HG03064 (cell line): Measurements from ENCODE around the gene ARR3.
A peak's percentile ranks its signal among the peaks of the same experiment; 100 is the strongest.
"Not testable (repeated sequence)": the region's sequence is repeated elsewhere in the genome, so short reads cannot be mapped to it uniquely, and the experiment has no call there.

Experiments
- ATAC-seq: cut with Tn5 transposase; IDR thresholded peaks from one replicate; pipeline ENCODE4 v1.9.1; 2021; ENCODE audit warnings: low read depth; ENCODE audit not compliant: unreplicated experiment

The ARR3 gene

GRCh38 chrX:70279081-70279480, 10.9 kb downstream of the ARR3 start:
- ATAC-seq = no peak

DNA sequence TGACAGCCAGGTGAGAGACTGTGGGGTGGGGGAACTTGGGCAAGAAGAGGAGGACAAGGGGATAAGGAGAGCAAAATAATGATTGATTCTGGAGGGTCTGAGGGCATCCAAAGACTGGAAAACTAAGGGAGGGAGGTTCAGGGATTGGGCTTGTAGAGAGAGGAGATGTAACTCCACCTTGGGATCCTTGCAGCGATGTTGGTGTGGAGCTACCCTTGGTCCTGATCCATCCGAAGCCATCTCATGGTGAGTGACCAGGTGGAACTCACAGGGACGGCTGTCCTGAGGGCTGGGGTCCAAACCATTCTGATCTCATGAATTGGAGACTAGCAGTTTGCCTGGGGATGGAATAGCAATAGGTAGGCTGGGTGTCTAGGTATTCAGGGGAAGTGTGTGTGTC, 12.4 kb downstream of the ARR3 start:
- ATAC-seq = no peak

- no peak for ATAC-seq
Measured at GRCh38 chrX:70281951-70282350, 13.8 kb downstream of the ARR3 start, which contains the start of gene RAB41. Gene RAB41 (plus strand): TSS chrX:70282172. CDS start chrX:70282218, 46 bp downstream.

DNA sequence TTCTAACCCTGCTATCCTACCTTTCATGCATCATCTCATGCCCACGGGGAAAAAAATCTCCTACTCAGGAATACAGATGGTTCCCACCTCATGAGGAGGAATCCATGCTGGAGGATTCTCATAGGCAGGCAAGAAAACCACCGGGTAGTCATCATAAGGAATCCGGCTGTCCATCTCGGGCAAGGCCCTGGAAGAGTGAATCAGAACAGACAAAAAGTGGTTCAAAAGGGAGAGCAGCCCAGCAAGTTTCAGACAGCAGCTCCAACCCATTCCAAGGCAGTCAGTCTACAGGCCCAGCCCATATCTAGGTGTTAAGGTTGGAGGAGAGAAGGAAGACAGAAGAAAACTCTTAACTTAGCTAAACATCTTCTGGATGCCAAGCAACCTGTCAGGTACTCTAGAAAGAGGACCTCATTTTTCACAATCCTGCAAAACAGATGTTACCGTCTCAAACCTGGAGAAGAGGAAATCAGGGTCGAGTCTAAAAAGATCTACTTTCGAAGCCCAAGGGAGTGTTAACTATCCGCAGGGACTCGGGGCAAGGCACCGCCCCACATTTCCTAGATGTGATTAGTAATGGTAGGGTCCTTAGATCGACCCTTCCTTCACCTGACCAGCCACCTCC, 21.1 kb downstream of the ARR3 start:
- ATAC-seq = no peak

DNA sequence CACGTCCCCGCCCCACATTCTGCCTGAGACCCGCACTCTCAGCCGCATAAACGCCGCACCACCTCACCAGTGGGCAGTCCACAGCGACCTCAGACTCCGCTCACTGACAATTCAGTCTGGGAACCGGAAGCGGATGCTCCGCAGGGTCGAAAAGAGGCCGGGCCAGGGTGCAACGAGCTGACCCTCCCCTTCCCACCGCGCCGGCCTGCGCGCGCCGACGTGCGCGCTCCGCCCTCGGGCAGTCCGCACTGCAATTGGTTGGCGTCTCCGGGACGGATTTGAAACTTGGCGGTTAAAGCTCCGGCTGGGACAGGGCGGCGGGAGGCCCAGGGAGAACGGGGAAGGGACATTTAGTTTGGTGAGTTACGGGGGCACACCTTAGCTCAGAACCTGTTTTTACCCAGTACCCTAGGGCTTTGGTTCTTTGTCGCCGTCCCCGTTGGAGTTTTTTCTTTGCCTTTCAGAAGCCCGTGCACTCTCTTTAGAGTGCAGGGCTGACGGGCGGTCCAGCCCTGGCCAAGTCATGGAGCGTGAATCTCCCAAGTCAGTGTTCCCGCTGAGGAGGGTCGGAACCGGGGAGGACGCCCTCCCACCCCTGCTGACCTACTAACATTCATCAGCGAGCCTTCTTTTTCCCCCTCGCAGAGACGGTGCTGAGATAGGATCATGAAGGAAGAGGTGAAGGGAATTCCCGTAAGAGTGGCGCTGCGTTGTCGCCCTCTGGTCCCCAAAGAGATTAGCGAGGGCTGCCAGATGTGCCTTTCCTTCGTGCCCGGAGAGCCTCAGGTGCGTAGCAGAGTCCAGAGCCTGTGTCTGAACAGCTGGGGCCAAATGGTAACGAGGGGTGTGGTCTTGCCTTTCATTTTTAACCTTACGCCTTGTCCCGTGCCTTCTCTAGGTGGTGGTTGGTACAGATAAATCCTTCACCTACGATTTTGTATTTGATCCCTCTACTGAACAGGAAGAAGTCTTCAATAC, 21.9 kb downstream of the ARR3 start, which contains the start of the genes KIF4A and PDZD11:
Gene KIF4A, plus strand, starts transcription at position 312 of the 978 bp plus-strand sequence. Its CDS starts 355 bp downstream, at position 667.
Gene PDZD11, minus strand, starts transcription at position 135 of the 978 bp plus-strand sequence. CDS start 586 bp downstream, outside the sequence.
- ATAC-seq = peak; percentile 87

- ATAC-seq = no peak
Measured at GRCh38 chrX:70292788-70293187, 24.7 kb downstream of the ARR3 start.

GRCh38 chrX:70293621-70294020, 25.5 kb downstream of the ARR3 start:
- ATAC-seq = no peak

GRCh38 chrX:70301716-70302115, 33.6 kb downstream of the ARR3 start:
- no peak for ATAC-seq

DNA sequence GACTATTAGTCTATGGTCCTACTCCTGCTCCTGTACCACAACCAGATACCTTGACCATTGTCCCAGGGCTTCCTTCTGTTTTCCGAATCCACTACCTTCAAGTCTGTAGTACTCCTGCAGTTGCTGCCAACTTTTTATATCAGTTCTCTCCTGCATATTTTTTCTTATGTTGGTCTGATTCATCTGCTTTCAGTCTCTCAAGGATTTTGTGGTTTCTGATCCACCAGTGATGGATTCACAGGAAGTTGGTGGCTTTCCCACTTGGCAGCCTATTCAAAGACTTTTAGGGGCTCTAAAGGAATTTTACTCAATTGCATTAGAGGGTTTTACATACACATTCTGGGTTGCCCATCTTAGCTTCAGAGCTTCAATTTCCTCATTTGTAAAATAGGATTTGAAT, 45.4 kb downstream of the ARR3 start:
- ATAC-seq = no peak

DNA sequence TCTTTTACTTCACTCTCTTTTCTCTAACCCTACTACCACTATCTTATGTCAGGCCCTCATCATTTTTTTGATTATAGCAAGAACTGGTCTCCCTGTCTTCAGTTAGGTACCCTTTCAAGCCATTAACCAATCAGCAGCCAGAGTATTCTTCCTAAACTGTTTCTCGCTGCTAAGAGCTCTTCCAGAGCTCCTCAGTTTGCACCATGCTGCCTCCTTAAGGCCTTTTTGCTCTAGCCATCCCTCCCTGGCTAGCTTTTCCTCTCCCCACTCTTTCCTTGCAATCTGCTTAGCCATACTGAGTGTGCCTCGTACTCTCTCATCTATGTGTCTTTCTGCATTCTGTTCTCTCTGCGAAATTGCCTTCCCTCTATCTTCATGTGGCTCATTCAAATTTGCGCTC, 54.6 kb downstream of the ARR3 start:
- no peak for ATAC-seq

GRCh38 chrX:70323628-70324027, 55.5 kb downstream of the ARR3 start:
- ATAC-seq = not testable (repeated sequence)

DNA sequence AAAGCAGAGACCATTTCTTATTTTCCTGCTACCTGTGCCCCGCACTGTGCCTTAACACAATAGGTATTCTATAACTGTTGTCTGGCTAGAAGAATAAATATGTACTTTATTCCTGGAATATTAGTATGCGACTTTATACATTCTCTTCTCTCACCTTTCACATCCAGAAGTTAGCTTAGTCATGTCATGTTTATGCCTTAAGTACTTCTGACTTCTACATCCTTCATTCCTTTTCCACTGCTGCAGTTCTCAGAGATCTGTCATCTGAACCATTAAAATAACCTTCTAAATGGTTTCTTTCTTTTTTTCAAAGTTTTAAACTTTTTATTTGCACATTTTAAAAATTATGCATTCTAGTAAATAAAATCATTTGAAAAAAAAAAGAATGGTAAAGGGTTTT, 56.2 kb downstream of the ARR3 start:
- ATAC-seq = no peak

- ATAC-seq = no peak
Measured at GRCh38 chrX:70331161-70331560, 63.0 kb downstream of the ARR3 start.
